ENCODE data around the gene PTRH2.

DNA sequence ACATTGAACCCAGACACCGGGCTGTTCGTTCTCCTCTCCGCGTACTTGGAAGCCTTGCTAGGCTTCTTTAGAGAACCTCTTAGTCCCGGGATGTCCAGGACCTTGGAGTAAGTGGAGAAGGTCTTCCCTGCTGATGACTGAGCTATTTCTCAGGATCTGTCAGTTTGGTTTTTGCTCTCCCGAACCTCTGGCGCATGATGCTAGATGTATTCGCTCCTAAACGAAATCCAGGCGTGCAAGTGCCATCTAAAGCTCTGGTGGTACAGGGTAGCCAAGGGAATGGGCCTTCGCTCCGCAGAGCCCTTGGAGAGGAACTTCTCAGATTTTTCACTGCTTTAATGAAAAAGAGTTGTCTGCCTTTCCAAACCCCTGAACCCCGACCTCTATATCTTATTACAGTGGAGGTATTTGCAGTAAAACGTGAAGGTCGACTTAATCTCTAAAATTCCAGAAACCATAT lies 771 bp upstream of the PTRH2 start:
- TF ChIP-seq, protein P1, sequence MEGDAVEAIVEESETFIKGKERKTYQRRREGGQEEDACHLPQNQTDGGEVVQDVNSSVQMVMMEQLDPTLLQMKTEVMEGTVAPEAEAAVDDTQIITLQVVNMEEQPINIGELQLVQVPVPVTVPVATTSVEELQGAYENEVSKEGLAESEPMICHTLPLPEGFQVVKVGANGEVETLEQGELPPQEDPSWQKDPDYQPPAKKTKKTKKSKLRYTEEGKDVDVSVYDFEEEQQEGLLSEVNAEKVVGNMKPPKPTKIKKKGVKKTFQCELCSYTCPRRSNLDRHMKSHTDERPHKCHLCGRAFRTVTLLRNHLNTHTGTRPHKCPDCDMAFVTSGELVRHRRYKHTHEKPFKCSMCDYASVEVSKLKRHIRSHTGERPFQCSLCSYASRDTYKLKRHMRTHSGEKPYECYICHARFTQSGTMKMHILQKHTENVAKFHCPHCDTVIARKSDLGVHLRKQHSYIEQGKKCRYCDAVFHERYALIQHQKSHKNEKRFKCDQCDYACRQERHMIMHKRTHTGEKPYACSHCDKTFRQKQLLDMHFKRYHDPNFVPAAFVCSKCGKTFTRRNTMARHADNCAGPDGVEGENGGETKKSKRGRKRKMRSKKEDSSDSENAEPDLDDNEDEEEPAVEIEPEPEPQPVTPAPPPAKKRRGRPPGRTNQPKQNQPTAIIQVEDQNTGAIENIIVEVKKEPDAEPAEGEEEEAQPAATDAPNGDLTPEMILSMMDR (IDR thresholded peaks at IDR 0.05; ENCODE audit: poor library complexity), result no peak
- TF ChIP-seq EZH2 (IDR thresholded peaks at IDR 0.05; ENCODE audit: borderline replicate concordance), result no peak
